A549 (cell line): ENCODE results near the gene GZF1. TPM values are rescaled to one million over a fixed set of nuclear protein-coding genes. Genes with fewer than 3 reads are reported as not detected.

Source experiments
- ATAC-seq, 2 experiments: fragments of 200-7000 bp in 1 of 2; fragments of >200 bp in 1 of 2; cut with Nextera tagmentation in 1 of 2; cut with Tn5 transposase in 1 of 2; 3 replicates each; pipeline versions ENCODE4 v1.8.0 to v1.9.1; 2018 to 2020; ENCODE audit warnings: mild to moderate bottlenecking in 1 of 2, moderate library complexity in 1 of 2
- CTCF ChIA-PET: fragments of 300-600 bp; sonication (Branson Sonifier 250); formaldehyde crosslinking; extraction: SDS; loops from one replicate; lab custom pipeline; 2021; ENCODE audit warnings: antibody characterized with exemption, inconsistent platforms; lab: Yijun Ruan, JAX
- POLR2A ChIA-PET: fragments of 350-600 bp; formaldehyde crosslinking; extraction: SDS; loops from one replicate; lab custom pipeline; 2021; ENCODE audit warnings: antibody characterized with exemption, inconsistent platforms; lab: Yijun Ruan, JAX
- DNase-seq, 2 experiments: peaks; one replicate each; pipeline versions ENCODE4 v3.0.0 to v3.0.0-alpha.2; 2011 to 2016; ENCODE audit warnings: low read depth in 1 of 2, low spot score in 1 of 2
- FAIRE-seq: peaks from 2 replicates; lab custom pipeline; 2011; peaks lifted over from hg19 to GRCh38; lab: Jason Lieb, UNC
- H3K27ac ChIP-seq, 2 experiments: fragments of >200 bp; sonication (Bioruptor Twin); formaldehyde crosslinking; 3 replicates each; pipeline ENCODE4 v1.5.1; 2016 to 2017
- H3K4me1 ChIP-seq: fragments of >200 bp; sonication (Bioruptor Twin); formaldehyde crosslinking; 3 replicates; pipeline ENCODE4 v1.6.1; 2016
- H3K4me2 ChIP-seq: fragments of >200 bp; sonication (Bioruptor Twin); formaldehyde crosslinking; 3 replicates; pipeline ENCODE4 v1.6.1; 2016
- H3K4me3 ChIP-seq: fragments of >200 bp; sonication (Bioruptor Twin); formaldehyde crosslinking; 3 replicates; pipeline ENCODE4 v1.5.1; 2016
- H3K9me3 ChIP-seq: fragments of >200 bp; sonication (Bioruptor Twin); formaldehyde crosslinking; 3 replicates; pipeline ENCODE4 v1.6.1; 2016
- ATOH8 ChIP-seq: fragments of 250-450 bp; sonication (Bioruptor Pico); IDR thresholded peaks from 2 replicates; pipeline ENCODE4 v1.5.0; 2020; ENCODE audit warnings: low read depth, mild to moderate bottlenecking, moderate library complexity
- CBX2 ChIP-seq: fragments of 200-600 bp; sonication (generic); IDR thresholded peaks from 2 replicates; pipeline ENCODE4 v1.6.1; 2016; ENCODE audit warnings: low read depth, mild to moderate bottlenecking, borderline replicate concordance
- CBX8 ChIP-seq: fragments of 200-600 bp; sonication (generic); IDR thresholded peaks from 2 replicates; pipeline ENCODE4 v1.6.1; 2016
- CEBPB ChIP-seq, 2 experiments: fragments of >200 bp in 1 of 2; sonication (Bioruptor Twin) in 1 of 2; formaldehyde crosslinking in 1 of 2; IDR thresholded peaks; 2 replicates each; pipeline ENCODE4 v1.6.1; 2012 to 2016
- CHD2 ChIP-seq: fragments of 150-350 bp; IDR thresholded peaks from 2 replicates; pipeline ENCODE4 v1.6.1; 2014; ENCODE audit warnings: low read length; ENCODE audit not compliant: partially characterized antibody
- EHMT2 ChIP-seq: fragments of 200-600 bp; sonication (generic); IDR thresholded peaks from 2 replicates; pipeline ENCODE4 v1.6.1; 2016; ENCODE audit warnings: antibody characterized with exemption, low read depth, mild to moderate bottlenecking, moderate library complexity
- ELK1 ChIP-seq: fragments of 150-350 bp; IDR thresholded peaks from 2 replicates; pipeline ENCODE4 v1.6.1; 2014; ENCODE audit warnings: low read depth, mild to moderate bottlenecking, low read length
- EP300 ChIP-seq, 2 experiments: fragments of >200 bp; sonication (Bioruptor Twin); formaldehyde crosslinking; IDR thresholded peaks; 2 replicates in 1 of 2; 3 replicates in 1 of 2; pipeline ENCODE4 v1.6.1; 2016 to 2017
- ESRRA ChIP-seq: fragments of 150-350 bp; IDR thresholded peaks from 2 replicates; pipeline ENCODE4 v1.6.1; 2014; ENCODE audit warnings: mild to moderate bottlenecking, low read length, borderline replicate concordance
- FOSB ChIP-seq: fragments of 250-450 bp; sonication (Bioruptor Pico); IDR thresholded peaks from 2 replicates; pipeline ENCODE4 v1.5.0; 2020; ENCODE audit warnings: mild to moderate bottlenecking, moderate library complexity
- GATA3 ChIP-seq: IDR thresholded peaks from 2 replicates; pipeline ENCODE4 v1.6.1; 2012; ENCODE audit warnings: borderline replicate concordance
- HDAC2 ChIP-seq: fragments of 200-600 bp; sonication (generic); IDR thresholded peaks from 2 replicates; pipeline ENCODE4 v1.6.1; 2016
- HEYL ChIP-seq: fragments of 250-450 bp; sonication (Bioruptor Pico); IDR thresholded peaks from 2 replicates; pipeline ENCODE4 v1.8.0; 2021; ENCODE audit warnings: mild to moderate bottlenecking, moderate library complexity
- HOXA7 ChIP-seq: fragments of 250-450 bp; sonication (Bioruptor Pico); IDR thresholded peaks from 2 replicates; pipeline ENCODE4 v1.5.0; 2020; ENCODE audit warnings: mild to moderate bottlenecking, moderate library complexity
- HOXB13 ChIP-seq: fragments of 250-450 bp; sonication (Bioruptor Pico); IDR thresholded peaks from 2 replicates; pipeline ENCODE4 v1.5.0; 2020; ENCODE audit warnings: low read depth, mild to moderate bottlenecking, moderate library complexity
- JUNB ChIP-seq: fragments of >200 bp; sonication (Bioruptor Twin); formaldehyde crosslinking; IDR thresholded peaks from 2 replicates; pipeline ENCODE4 v1.6.1; 2016
- KDM1A ChIP-seq: fragments of 200-600 bp; sonication (generic); IDR thresholded peaks from 2 replicates; pipeline ENCODE4 v1.6.1; 2016; ENCODE audit warnings: low read depth, mild to moderate bottlenecking
- MAFK ChIP-seq: fragments of 450-650 bp; IDR thresholded peaks from 2 replicates; pipeline ENCODE4 v1.6.1; 2014; ENCODE audit not compliant: partially characterized antibody
- MYC ChIP-seq: IDR thresholded peaks from 2 replicates; pipeline ENCODE4 v1.6.1; 2012; ENCODE audit warnings: mild to moderate bottlenecking, inconsistent platforms, low read length, improper control_type of control experiment, borderline replicate concordance
- NPAS2 ChIP-seq: fragments of 250-450 bp; sonication (Bioruptor Pico); IDR thresholded peaks from 2 replicates; pipeline ENCODE4 v1.8.0; 2022; ENCODE audit warnings: mild to moderate bottlenecking, moderate library complexity, borderline replicate concordance
- NR3C1 ChIP-seq: fragments of >200 bp; sonication (Bioruptor Twin); formaldehyde crosslinking; IDR thresholded peaks from 3 replicates; pipeline ENCODE4 v1.6.1; 2017
- POLR2A ChIP-seq: IDR thresholded peaks from 2 replicates; pipeline ENCODE4 v1.6.1; 2012; ENCODE audit warnings: mild to moderate bottlenecking, low read length
- POLR2AphosphoS2 ChIP-seq: conservative IDR thresholded peaks from 2 replicates; pipeline ENCODE4 v1.6.1; 2012; ENCODE audit warnings: low read length, improper control_type of control experiment, inconsistent platforms
- RCOR1 ChIP-seq: fragments of 150-350 bp; IDR thresholded peaks from 2 replicates; pipeline ENCODE4 v1.6.1; 2014; ENCODE audit warnings: antibody characterized with exemption, low read length, low read depth
- REST ChIP-seq: fragments of 200-600 bp; sonication (generic); IDR thresholded peaks from 2 replicates; pipeline ENCODE4 v1.6.1; 2016; ENCODE audit warnings: antibody characterized with exemption, mild to moderate bottlenecking, moderate library complexity
- RFX5 ChIP-seq: fragments of 450-650 bp; IDR thresholded peaks from 2 replicates; pipeline ENCODE4 v1.7.1; 2014; ENCODE audit warnings: antibody characterized with exemption, mild to moderate bottlenecking, moderate library complexity
- RNF2 ChIP-seq: fragments of 200-600 bp; sonication (generic); IDR thresholded peaks from 2 replicates; pipeline ENCODE4 v1.6.1; 2016; ENCODE audit warnings: low read depth, mild to moderate bottlenecking, antibody characterized with exemption, moderate library complexity, borderline replicate concordance
- SREBF2 ChIP-seq: fragments of 450-650 bp; IDR thresholded peaks from 2 replicates; pipeline ENCODE4 v1.6.1; 2014; ENCODE audit warnings: mild to moderate bottlenecking, moderate library complexity
- TP53 ChIP-seq: fragments of 250-450 bp; sonication (Bioruptor Pico); IDR thresholded peaks from 2 replicates; pipeline ENCODE4 v1.5.0; 2021; ENCODE audit warnings: mild to moderate bottlenecking, moderate library complexity
- ZNF302 ChIP-seq: fragments of 250-450 bp; sonication (Bioruptor Pico); IDR thresholded peaks from 2 replicates; pipeline ENCODE4 v1.9.0; 2021; ENCODE audit warnings: inconsistent platforms, mild to moderate bottlenecking, moderate library complexity
- WGBS: methylation state at CpG from one replicate; pipeline ENCODE4 v1.1.6; 2017; ENCODE audit errors: missing lambda C conversion rate; 5-methylcytosine and 5-hydroxymethylcytosine counted together
- polyA plus RNA-seq, 4 experiments: library from polyadenylated mRNA; depleted of rRNA in 3 of 4; stranded (reverse); fragments of >200 nt; fragmentation: RNase III in 1 of 4; extraction: RNeasy Plus Mini Kit Qiagen cat#74134 plus additional on column Dnase treatment in 1 of 4; gene quantifications; 2 replicates in 3 of 4; 3 replicates in 1 of 4; pipeline ENCODE4 v1.2.3, GENCODE V29; 2011 to 2017

Gene GZF1
- polyA plus RNA-seq, 2 of the 4 experiments (the other 2 are of a cell fraction), result 13.2 to 24.7 TPM

GRCh38 chr20:23387118-23387443, 25.1 kb downstream of the GZF1 start:
- POLR2A ChIA-PET, result no interaction called here
- TF ChIP-seq HOXA7 (CRISPR knock-in tag), result no peak
- TF ChIP-seq CEBPB (IDR thresholded peaks at IDR 0.05), result no peak
- TF ChIP-seq RFX5, result no peak
- TF ChIP-seq ATOH8 (CRISPR knock-in tag), result no peak
- no peak for TF ChIP-seq HOXB13 (CRISPR knock-in tag)
- no peak for TF ChIP-seq CHD2
- no peak for TF ChIP-seq NR3C1
- no peak for TF ChIP-seq SREBF2
- TF ChIP-seq EHMT2, result no peak
- TF ChIP-seq HEYL (CRISPR knock-in tag), result no peak
- no peak for TF ChIP-seq MAFK
- TF ChIP-seq TP53 (CRISPR knock-in tag), result no peak
- no peak for TF ChIP-seq JUNB
- TF ChIP-seq CBX2, result no peak
- no peak for TF ChIP-seq KDM1A
- no peak for TF ChIP-seq ESRRA
- TF ChIP-seq NPAS2 (CRISPR knock-in tag), result no peak
- no peak for TF ChIP-seq GATA3
- TF ChIP-seq RCOR1, result no peak
- no peak for TF ChIP-seq POLR2A
- no peak for DNase-seq
- H3K4me3 ChIP-seq, result no peak overlapping the region
- no peak overlapping the region for H3K4me2 ChIP-seq
- H3K9me3 ChIP-seq, result peaks cover 5% of the 10 kb centered on the region; the same call in 1 of the 3 replicates
- H3K27ac ChIP-seq, result no peak overlapping the region
- CTCF ChIA-PET, result interaction anchor here (0.9 to 1.4 kb wide), 2 partner anchors 10 to 17 kb away, joined by 3 to 4 read pairs; no protein-coding TSS in a partner anchor
- WGBS, result 86% methylated on average over 3 of the region's 3 CpGs
- H3K4me1 ChIP-seq, result no peaks in the 10 kb centered on the region
- no peak for ATAC-seq
- no peak for FAIRE-seq

- POLR2A ChIA-PET, result no interaction called here
- no peak for ATAC-seq
Measured at GRCh38 chr20:23390091-23390774, 28.3 kb downstream of the GZF1 start.

More at GRCh38 chr20:23390091-23390774, 28.3 kb downstream of the GZF1 start:
- TF ChIP-seq RFX5 (no peak), EP300 (IDR thresholded peaks at IDR 0.05) (no peak), ESRRA (no peak), FOSB (CRISPR knock-in tag) (no peak), ELK1 (no peak), ATOH8 (CRISPR knock-in tag) (no peak), HDAC2 (no peak), REST (no peak), MAFK (no peak), POLR2AphosphoS2 (no peak), HOXB13 (CRISPR knock-in tag) (no peak), RNF2 (no peak), EHMT2 (no peak), ZNF302 (CRISPR knock-in tag) (no peak), POLR2A (no peak), MYC (no peak), KDM1A (no peak), JUNB (no peak), CBX8 (no peak)
- H3K4me2 ChIP-seq, result no peak overlapping the region
- H3K4me3 ChIP-seq, result no peak overlapping the region
- FAIRE-seq (no peak), DNase-seq (no peak)
- CTCF ChIA-PET, result interaction anchor here (1.4 to 1.9 kb wide), 3 partner anchors 15 to 52 kb away, joined by 3 to 4 read pairs (median 4); no protein-coding TSS in a partner anchor
- H3K4me1 ChIP-seq, result no peaks in the 10 kb centered on the region
- H3K9me3 ChIP-seq, result no peaks in the 10 kb centered on the region
- 84% methylated on average over 1 of the region's 1 CpG for WGBS
- no peak overlapping the region for H3K27ac ChIP-seq
